Lower leg skin (tissue), 3 donors: ENCODE measurements around the gene TMEM259.

ENCODE experiments used
- CTCF ChIP-seq, 3 donors: fragments of 450-650 bp; IDR thresholded peaks; one replicate each; pipeline ENCODE4 v1.5.1; 2016; ENCODE audit warnings: antibody characterized with exemption in 3 of 3, mild to moderate bottlenecking in 3 of 3, moderate library complexity in 2 of 3
- POLR2A ChIP-seq, 2 donors: fragments of 450-650 bp; IDR thresholded peaks; one replicate each; pipeline ENCODE4 v1.6.1; 2016 to 2017; ENCODE audit warnings: antibody characterized with exemption in 2 of 2, mild to moderate bottlenecking in 1 of 2, moderate library complexity in 1 of 2

GRCh38 chr19:1025960-1026782, 5.2 kb upstream of the TMEM259 start, which contains the start of gene CNN2:
- TF ChIP-seq CTCF (IDR thresholded peaks at IDR 0.05) (no peak), POLR2A (IDR thresholded peaks at IDR 0.05) (peak in 1 of 2 donors; percentile 46)
